ENCODE measurements around the gene PRR15.

Gene PRR15

GRCh38 chr7:29606830-29607229, 43.2 kb downstream of the PRR15 start:
- no peak for TF ChIP-seq CTCF (IDR thresholded peaks at IDR 0.05; ENCODE audit: low read depth, low read length, missing control alignments)
- Histone ChIP-seq H3K4me3 (ENCODE audit: low read depth, low read length) (no peak overlapping the region), H3K27me3 (replicated peaks) (no peaks in the 10 kb centered on the region), H3K27ac (peak overlapping the region; percentile 16), H3K36me3 (replicated peaks) (no peaks in the 10 kb centered on the region)
- DNase-seq = no peak
- in situ Hi-C loops (cut with HindIII; ENCODE audit: low pct_ligation_motif_present, low sequenced_read_pairs) = no loop called here

GRCh38 chr7:29607259-29607658, 43.6 kb downstream of the PRR15 start:
- TF ChIP-seq CTCF (IDR thresholded peaks at IDR 0.05; ENCODE audit: low read depth, low read length, missing control alignments) = no peak
- Histone ChIP-seq H3K36me3 (replicated peaks) (no peaks in the 10 kb centered on the region), H3K4me3 (ENCODE audit: low read depth, low read length) (no peak overlapping the region), H3K27ac (no peak overlapping the region), H3K27me3 (replicated peaks) (no peaks in the 10 kb centered on the region)
- in situ Hi-C loops (cut with HindIII; ENCODE audit: low pct_ligation_motif_present, low sequenced_read_pairs) = no loop called here
- DNase-seq = no peak

GRCh38 chr7:29607889-29608288, 44.3 kb downstream of the PRR15 start:
- no peaks in the 10 kb centered on the region for H3K27me3 ChIP-seq (replicated peaks)
- no peaks in the 10 kb centered on the region for H3K36me3 ChIP-seq (replicated peaks)
- TF ChIP-seq CTCF (IDR thresholded peaks at IDR 0.05; ENCODE audit: low read depth, low read length, missing control alignments) = no peak
- no peak overlapping the region for H3K27ac ChIP-seq
- no peak overlapping the region for H3K4me3 ChIP-seq (ENCODE audit: low read depth, low read length)
- peak; percentile 49 for DNase-seq
- in situ Hi-C loops (cut with HindIII; ENCODE audit: low pct_ligation_motif_present, low sequenced_read_pairs) = no loop called here

- Histone ChIP-seq H3K36me3 (replicated peaks) (no peaks in the 10 kb centered on the region), H3K4me3 (ENCODE audit: low read depth, low read length) (no peak overlapping the region), H3K27ac (no peak overlapping the region), H3K27me3 (replicated peaks) (no peaks in the 10 kb centered on the region)
- in situ Hi-C loops (cut with HindIII; ENCODE audit: low pct_ligation_motif_present, low sequenced_read_pairs) = no loop called here
- no peak for DNase-seq
- TF ChIP-seq CTCF (IDR thresholded peaks at IDR 0.05; ENCODE audit: low read depth, low read length, missing control alignments) = peak; percentile 87
Measured at GRCh38 chr7:29609162-29610037, 45.8 kb downstream of the PRR15 start.

- DNase-seq = no peak
- Histone ChIP-seq H3K4me3 (ENCODE audit: low read depth, low read length) (no peak overlapping the region), H3K27me3 (replicated peaks) (no peaks in the 10 kb centered on the region), H3K36me3 (replicated peaks) (no peaks in the 10 kb centered on the region), H3K27ac (no peak overlapping the region)
- TF ChIP-seq CTCF (IDR thresholded peaks at IDR 0.05; ENCODE audit: low read depth, low read length, missing control alignments) = no peak
- in situ Hi-C loops (cut with HindIII; ENCODE audit: low pct_ligation_motif_present, low sequenced_read_pairs) = no loop called here
Measured at GRCh38 chr7:29610086-29610485, 46.5 kb downstream of the PRR15 start.

Data from brain microvascular endothelial cell (primary cell).